K562 (cell line): ENCODE measurements around the gene IRF2BP2. TPM values are rescaled to one million over a fixed set of nuclear protein-coding genes. Genes with fewer than 3 reads are reported as not detected.

Source experiments
- ATAC-seq: fragments of 200-7000 bp; cut with Tn5 transposase; 3 replicates; pipeline ENCODE4 v1.9.1; 2020; ENCODE audit warnings: moderate library complexity
- BruUV-seq: library from RNA; stranded (reverse); fragments of 400-500 nt; replicated peaks from 2 replicates; lab custom pipeline; 2021; lab: Mats Ljungman, UMichigan
- CTCF ChIA-PET: fragments of 300-600 bp; formaldehyde crosslinking; extraction: SDS; loops from one replicate; lab custom pipeline; 2021; ENCODE audit warnings: low intra/inter-chr PET ratio; lab: Yijun Ruan, JAX
- POLR2A ChIA-PET: fragments of 300-600, 350-650 bp; sonication (Branson Sonifier 250); formaldehyde crosslinking; extraction: SDS; loops from one replicate; lab custom pipeline; 2021; ENCODE audit warnings: antibody characterized with exemption, inconsistent platforms; lab: Yijun Ruan, JAX
- DNase-seq, 4 experiments: peaks; one replicate each; pipeline versions ENCODE4 v3.0.0 to v3.0.0-alpha.2; 2011 to 2018; ENCODE audit warnings: low spot score in 3 of 4, mixed read lengths in 3 of 4; ENCODE audit errors: extremely low read depth in 1 of 4
- FAIRE-seq: peaks from 2 replicates; lab custom pipeline; 2011; peaks lifted over from hg19 to GRCh38; lab: Jason Lieb, UNC
- H2AFZ ChIP-seq: 2 replicates; pipeline ENCODE4 v1.6.0; 2011; ENCODE audit warnings: low read depth, low read length, control low read depth, inconsistent platforms
- H3K27ac ChIP-seq: fragments of 200-600 bp; 3 replicates; pipeline ENCODE4 v1.8.0; 2011; ENCODE audit warnings: low read depth, mild to moderate bottlenecking, control low read depth, inconsistent platforms, low read length, moderate library complexity, mixed read lengths; ENCODE audit errors: extremely low read depth
- H3K27me3 ChIP-seq, 2 experiments: fragments of 300-600 bp in 1 of 2; 2 replicates in 1 of 2; 3 replicates in 1 of 2; pipeline versions ENCODE4 v1.6.0 to v1.8.0; 2011; ENCODE audit warnings: inconsistent platforms in 2 of 2, low read length in 2 of 2, mild to moderate bottlenecking in 1 of 2, mixed read lengths in 1 of 2, moderate library complexity in 1 of 2; ENCODE audit not compliant: control insufficient read depth in 2 of 2, insufficient read depth in 2 of 2
- H3K36me3 ChIP-seq: fragments of 300-600 bp; 3 replicates; pipeline ENCODE4 v1.8.0; 2011; ENCODE audit warnings: mild to moderate bottlenecking, low read length, inconsistent platforms; ENCODE audit not compliant: control insufficient read depth, insufficient read depth
- H3K4me1 ChIP-seq, 2 experiments: fragments of 200-600 bp in 1 of 2; replicated peaks in 1 of 2; 2 replicates in 1 of 2; 3 replicates in 1 of 2; pipeline versions ENCODE4 v1.5.1 to v1.8.0; 2011; ENCODE audit warnings: inconsistent platforms in 2 of 2, low read length in 2 of 2, mild to moderate bottlenecking in 1 of 2, mixed read lengths in 1 of 2, moderate library complexity in 1 of 2; ENCODE audit not compliant: control insufficient read depth in 2 of 2, insufficient read depth in 2 of 2
- H3K4me2 ChIP-seq: 2 replicates; pipeline ENCODE4 v1.6.1; 2011; ENCODE audit warnings: low read length, control low read depth, inconsistent platforms, mixed read lengths; ENCODE audit not compliant: insufficient read depth
- H3K4me3 ChIP-seq: fragments of 200-600 bp; sonication (generic), shearing (Covaris generic); 2 replicates; pipeline ENCODE4 v1.5.1; 2016; ENCODE audit warnings: control low read depth, inconsistent platforms
- H3K79me2 ChIP-seq: fragments of 200-600 bp; 3 replicates; pipeline ENCODE4 v1.8.0; 2011; ENCODE audit warnings: low read length, inconsistent platforms; ENCODE audit not compliant: control insufficient read depth, insufficient read depth
- H3K9ac ChIP-seq, 2 experiments: 2 replicates each; pipeline versions ENCODE4 v1.6.0 to v1.6.1; 2011; ENCODE audit warnings: low read depth in 2 of 2, low read length in 2 of 2, control low read depth in 1 of 2, inconsistent platforms in 1 of 2, mild to moderate bottlenecking in 1 of 2, mixed read lengths in 1 of 2; ENCODE audit not compliant: insufficient read depth in 1 of 2
- H3K9me1 ChIP-seq: one replicate; pipeline ENCODE4 v1.6.0; 2011; ENCODE audit warnings: inconsistent platforms, mild to moderate bottlenecking, low read length, moderate library complexity; ENCODE audit not compliant: control insufficient read depth, insufficient read depth
- H3K9me3 ChIP-seq: replicated peaks from 2 replicates; pipeline ENCODE4 v1.5.1; 2011; ENCODE audit warnings: low read depth, low read length, inconsistent platforms; ENCODE audit not compliant: control insufficient read depth, insufficient read depth
- H4K20me1 ChIP-seq: replicated peaks from 2 replicates; pipeline ENCODE4 v1.6.1; 2011; ENCODE audit warnings: low read length, inconsistent platforms, mixed read lengths; ENCODE audit not compliant: control insufficient read depth, insufficient read depth
- ARID2 ChIP-seq: fragments of 450-650 bp; IDR thresholded peaks from 2 replicates; pipeline ENCODE4 v1.6.1; 2017; ENCODE audit warnings: antibody characterized with exemption, mild to moderate bottlenecking
- ESRRA ChIP-seq: fragments of 450-650 bp; IDR thresholded peaks from 2 replicates; pipeline ENCODE4 v1.6.1; 2014; ENCODE audit warnings: low read depth, mild to moderate bottlenecking, moderate library complexity, borderline replicate concordance
- GATA2 ChIP-seq: sonication (generic); formaldehyde crosslinking; IDR thresholded peaks from 2 replicates; pipeline ENCODE4 v1.4.0; 2020; ENCODE audit warnings: mild to moderate bottlenecking, missing genetic modification reagents
- MXI1 ChIP-seq: IDR thresholded peaks from 2 replicates; pipeline ENCODE4 v1.6.1; 2011; ENCODE audit warnings: low read depth, mild to moderate bottlenecking, improper control_type of control experiment, low read length
- NCOA6 ChIP-seq: fragments of 450-650 bp; IDR thresholded peaks from 2 replicates; pipeline ENCODE4 v1.6.1; 2017; ENCODE audit warnings: mild to moderate bottlenecking
- NFRKB ChIP-seq: fragments of 450-650 bp; IDR thresholded peaks from 2 replicates; pipeline ENCODE4 v1.6.1; 2016; ENCODE audit warnings: low read depth
- SMARCC2 ChIP-seq: fragments of 450-650 bp; IDR thresholded peaks from 2 replicates; pipeline ENCODE4 v1.6.1; 2017; ENCODE audit warnings: antibody characterized with exemption, moderate library complexity, mild to moderate bottlenecking, low read depth
- TEAD1 ChIP-seq, 2 experiments: fragments of 450-650 bp in 1 of 2; sonication (generic) in 1 of 2; formaldehyde crosslinking; IDR thresholded peaks; 2 replicates each; pipeline versions ENCODE4 v1.4.0 to v1.8.0; 2020 to 2022; ENCODE audit warnings: mild to moderate bottlenecking in 2 of 2, missing genetic modification reagents in 1 of 2
- TFAM ChIP-seq: fragments of 250-450 bp; sonication (Bioruptor Pico); conservative IDR thresholded peaks from 2 replicates; pipeline ENCODE4 v1.5.0; 2021; ENCODE audit warnings: mild to moderate bottlenecking, moderate library complexity
- TOE1 ChIP-seq, 2 experiments: fragments of 450-650 bp in 1 of 2; sonication (generic) in 1 of 2; formaldehyde crosslinking in 1 of 2; IDR thresholded peaks; 2 replicates each; pipeline versions ENCODE4 v1.7.1 to v1.8.0; 2016 to 2022; ENCODE audit warnings: borderline replicate concordance in 2 of 2, mild to moderate bottlenecking in 2 of 2, antibody characterized with exemption in 1 of 2, inconsistent platforms in 1 of 2, low read depth in 1 of 2, missing genetic modification reagents in 1 of 2, moderate library complexity in 1 of 2
- ZKSCAN1 ChIP-seq: fragments of 150-350 bp; IDR thresholded peaks from 2 replicates; pipeline ENCODE4 v1.6.1; 2016; ENCODE audit warnings: low read depth, low read length
- ZKSCAN8 ChIP-seq: fragments of 200-800 bp; sonication (Bioruptor generic); IDR thresholded peaks from 2 replicates; pipeline ENCODE4 v1.6.1; 2016; ENCODE audit warnings: missing genetic modification characterization, missing compliant biosample characterization
- ZNF551 ChIP-seq: fragments of 250-450 bp; sonication (Bioruptor Pico); IDR thresholded peaks from 2 replicates; pipeline ENCODE4 v1.5.0; 2021; ENCODE audit warnings: mild to moderate bottlenecking, moderate library complexity
- ZNF668 ChIP-seq: fragments of 250-450 bp; sonication (Bioruptor Pico); IDR thresholded peaks from 2 replicates; pipeline ENCODE4 v1.8.0; 2022; ENCODE audit warnings: mild to moderate bottlenecking, inconsistent platforms
- WGBS: fragments of 100-300 bp; shearing (Covaris generic); methylation state at CpG from one replicate; pipeline ENCODE4 v1.1.6; 2016; ENCODE audit warnings: low coverage, mixed read lengths; ENCODE audit not compliant: insufficient coverage; ENCODE audit errors: missing lambda C conversion rate; 5-methylcytosine and 5-hydroxymethylcytosine counted together
- in situ Hi-C: fragments of 300-500 bp; cut with MboI; formaldehyde crosslinking; loops from 4 replicates; pipeline ENCODE4 v1.15.0; 2018; ENCODE audit warnings: inconsistent platforms, mixed read lengths
- intact Hi-C: fragments of 100-400 bp; cut with micrococcal nuclease; formaldehyde crosslinking; loops from 2 replicates; pipeline ENCODE4 v1.14.2; 2022
- polyA plus RNA-seq, 8 experiments: library from polyadenylated mRNA; depleted of rRNA in 4 of 8; stranded (reverse) in 5 of 8; unstranded in 3 of 8; fragments of >200 nt; fragmentation: Nextera tagmentation in 2 of 8; fragmentation: Illumina TruSeq in 1 of 8; extraction: Ambion mirVana in 2 of 8; extraction: Trizol in 1 of 8; gene quantifications; 2 replicates each; pipeline versions ENCODE4 v1.2.1 to v1.2.3, GENCODE V29; 2011 to 2014; ENCODE audit warnings: inconsistent platforms in 1 of 8, missing spikeins in 1 of 8
- total RNA-seq, 7 experiments: library from RNA; depleted of rRNA in 6 of 7; stranded (reverse); fragments of >200 nt in 6 of 7; fragmentation: Illumina TruSeq in 2 of 7; extraction: Trizol in 2 of 7; gene quantifications; 2 replicates each; pipeline versions ENCODE4 v1.2.1 to v1.2.3, GENCODE V29; 2011 to 2021; ENCODE audit warnings: low replicate concordance in 1 of 7
- TF ChIP-seq, protein P1 (sequence below), 2 experiments: fragments of 250-450 bp in 1 of 2; fragments of 450-650 bp in 1 of 2; sonication (Bioruptor Pico) in 1 of 2; IDR thresholded peaks; 2 replicates each; pipeline versions ENCODE4 v1.6.1 to v1.8.0; 2016 to 2021; ENCODE audit warnings: mild to moderate bottlenecking in 2 of 2, moderate library complexity in 2 of 2, missing compliant biosample characterization in 1 of 2, missing genetic modification characterization in 1 of 2
- TF ChIP-seq, protein P2 (sequence below): fragments of 250-450 bp; sonication (Bioruptor Pico); IDR thresholded peaks from 2 replicates; pipeline ENCODE4 v1.8.0; 2022; ENCODE audit warnings: moderate library complexity, mild to moderate bottlenecking, inconsistent platforms
- TF ChIP-seq, protein P3 (sequence below), 2 experiments: fragments of 450-650 bp; IDR thresholded peaks; 2 replicates each; pipeline ENCODE4 v1.6.1; 2016

The IRF2BP2 gene
- total and polyA plus RNA-seq, 9 of the 15 experiments (the other 6 are each of a cell fraction or from before 2014, with no cell fraction given), result 7.7 to 68.6 (median 22.1) TPM

DNA sequence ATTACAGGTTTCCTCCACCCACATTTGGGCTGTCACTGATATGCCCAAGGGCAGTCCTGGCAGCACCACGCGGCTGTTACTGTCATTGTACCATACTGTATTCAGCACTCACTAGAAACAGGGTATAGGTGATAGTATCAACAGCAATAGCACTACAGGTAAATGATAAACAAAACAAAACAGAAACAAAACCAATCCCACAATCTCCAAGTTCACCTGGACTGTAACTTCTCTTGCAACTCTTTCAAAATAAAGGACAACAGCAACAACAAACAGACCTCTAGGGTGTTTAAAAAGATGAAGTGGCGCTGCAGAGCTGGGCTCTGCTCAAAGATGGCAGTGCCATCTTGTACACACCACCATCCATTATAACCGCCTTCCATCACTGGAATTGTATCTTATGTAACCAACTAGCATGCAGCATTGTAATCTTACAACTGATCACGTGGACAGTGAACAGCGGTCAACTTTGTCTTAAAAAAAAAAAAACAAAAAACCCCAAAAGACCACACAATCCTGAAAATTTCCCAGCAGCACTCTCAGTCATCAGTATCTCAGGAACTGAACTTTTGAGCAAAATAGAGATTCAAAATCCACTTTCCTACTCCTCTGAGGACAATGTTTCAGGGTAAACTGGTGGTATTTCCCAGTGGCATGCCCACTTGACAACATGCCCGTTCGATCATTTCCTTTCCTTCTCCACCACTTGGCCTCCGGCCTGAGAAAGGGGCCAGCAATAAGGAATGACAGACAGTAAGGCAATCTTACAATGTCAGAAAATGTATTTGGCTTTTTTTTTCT lies 3.8 kb downstream of the IRF2BP2 start:
- no peak overlapping the region for H2AFZ ChIP-seq
- peaks cover 56% of the 10 kb centered on the region for H3K36me3 ChIP-seq
- FAIRE-seq (peak; percentile 26), DNase-seq (peak in 1 of 4 experiments; percentile 46), ATAC-seq (0 out of 3 replicates have a peak, but pooled peaks have one; percentile 0)
- peak overlapping the region; percentile 94 for H3K4me2 ChIP-seq
- peaks cover 72% of the 10 kb centered on the region for H3K79me2 ChIP-seq
- CTCF ChIA-PET, result interaction anchor here (0.7 kb wide), 1 partner anchor 108 kb away, joined by 3 read pairs; no protein-coding TSS in a partner anchor
- H3K4me3 ChIP-seq, result peak overlapping the region; percentile 69
- H3K27ac ChIP-seq, result peak overlapping the region; percentile 90
- H3K27me3 ChIP-seq, result no peaks in the 10 kb centered on the region
- POLR2A ChIA-PET, result interaction anchor here (0.6 to 3.2 kb wide), 14 partner anchors 8 to 468 kb away, joined by 3 to 12 read pairs (median 4); no protein-coding TSS in a partner anchor
- in situ Hi-C loops, result no loop called here
- WGBS, result 6% methylated on average over 9 of the region's 9 CpGs
- H3K9me1 ChIP-seq, result no peaks in the 10 kb centered on the region
- peak overlapping the region; percentile 89 to 93 for H3K9ac ChIP-seq
- peaks cover 33 to 43% of the 10 kb centered on the region in 2 experiments for H3K4me1 ChIP-seq
- no TSS peak for BruUV-seq
- intact Hi-C loops, result loop anchor here (10.0 kb wide), 2 partner anchors 491 to 899 kb away; partner anchors contain the start of gene B3GALNT2
- no peaks in the 10 kb centered on the region for H3K9me3 ChIP-seq
- H4K20me1 ChIP-seq, result peaks cover 29% of the 10 kb centered on the region; the same call in 1 of the 2 replicates
- TF ChIP-seq, protein P1, sequence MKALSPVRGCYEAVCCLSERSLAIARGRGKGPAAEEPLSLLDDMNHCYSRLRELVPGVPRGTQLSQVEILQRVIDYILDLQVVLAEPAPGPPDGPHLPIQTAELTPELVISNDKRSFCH (CRISPR knock-in tag; IDR thresholded peaks at IDR 0.05), result no peak
- TF ChIP-seq, protein P1 (tag; IDR thresholded peaks at IDR 0.05), result peak; percentile 32; the same call in 1 of the 2 replicates
- TF ChIP-seq ZKSCAN8 (CRISPR knock-in tag) (0 out of 2 replicates have a peak, but pooled peaks have one; percentile 3), TEAD1 (CRISPR knock-in tag; IDR thresholded peaks at IDR 0.05) (peak in 1 of 2 experiments; percentile 61; a peak in 1 of 4 replicates), MXI1 (peak; percentile 60), NCOA6 (no peak), ZNF668 (0 out of 2 replicates have a peak, but pooled peaks have one; percentile 4), NFRKB (peak; percentile 51), ARID2 (no peak), TOE1 (IDR thresholded peaks at IDR 0.05; ENCODE audit: borderline replicate concordance) (peak; percentile 66; the same call in 1 of the 2 replicates), TOE1 (CRISPR knock-in tag; IDR thresholded peaks at IDR 0.05; ENCODE audit: borderline replicate concordance, low read depth) (no peak), ESRRA (0 out of 2 replicates have a peak, but pooled peaks have one; percentile 6), ZKSCAN1 (no peak), ZNF551 (CRISPR knock-in tag) (no peak), GATA2 (CRISPR knock-in tag) (peak; percentile 44; the same call in 1 of the 2 replicates), SMARCC2 (peak; percentile 9; the same call in 1 of the 2 replicates), TFAM (CRISPR knock-in tag) (no peak)
- TF ChIP-seq, protein P2, sequence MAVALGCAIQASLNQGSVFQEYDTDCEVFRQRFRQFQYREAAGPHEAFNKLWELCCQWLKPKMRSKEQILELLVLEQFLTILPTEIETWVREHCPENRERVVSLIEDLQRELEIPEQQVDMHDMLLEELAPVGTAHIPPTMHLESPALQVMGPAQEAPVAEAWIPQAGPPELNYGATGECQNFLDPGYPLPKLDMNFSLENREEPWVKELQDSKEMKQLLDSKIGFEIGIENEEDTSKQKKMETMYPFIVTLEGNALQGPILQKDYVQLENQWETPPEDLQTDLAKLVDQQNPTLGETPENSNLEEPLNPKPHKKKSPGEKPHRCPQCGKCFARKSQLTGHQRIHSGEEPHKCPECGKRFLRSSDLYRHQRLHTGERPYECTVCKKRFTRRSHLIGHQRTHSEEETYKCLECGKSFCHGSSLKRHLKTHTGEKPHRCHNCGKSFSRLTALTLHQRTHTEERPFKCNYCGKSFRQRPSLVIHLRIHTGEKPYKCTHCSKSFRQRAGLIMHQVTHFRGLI (CRISPR knock-in tag), result 0 out of 2 replicates have a peak, but pooled peaks have one; percentile 21
- TF ChIP-seq, protein P3, sequence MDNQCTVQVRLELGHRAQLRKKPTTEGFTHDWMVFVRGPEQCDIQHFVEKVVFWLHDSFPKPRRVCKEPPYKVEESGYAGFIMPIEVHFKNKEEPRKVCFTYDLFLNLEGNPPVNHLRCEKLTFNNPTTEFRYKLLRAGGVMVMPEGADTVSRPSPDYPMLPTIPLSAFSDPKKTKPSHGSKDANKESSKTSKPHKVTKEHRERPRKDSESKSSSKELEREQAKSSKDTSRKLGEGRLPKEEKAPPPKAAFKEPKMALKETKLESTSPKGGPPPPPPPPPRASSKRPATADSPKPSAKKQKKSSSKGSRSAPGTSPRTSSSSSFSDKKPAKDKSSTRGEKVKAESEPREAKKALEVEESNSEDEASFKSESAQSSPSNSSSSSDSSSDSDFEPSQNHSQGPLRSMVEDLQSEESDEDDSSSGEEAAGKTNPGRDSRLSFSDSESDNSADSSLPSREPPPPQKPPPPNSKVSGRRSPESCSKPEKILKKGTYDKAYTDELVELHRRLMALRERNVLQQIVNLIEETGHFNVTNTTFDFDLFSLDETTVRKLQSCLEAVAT (IDR thresholded peaks at IDR 0.05), result peak; percentile 90 to 94
